Measurements from ENCODE around the gene GPR87. TPM values are rescaled to one million over a fixed set of nuclear protein-coding genes. Genes with fewer than 3 reads are reported as not detected.

Gene GPR87
- total and polyA plus RNA-seq, 3 donors from 2014 or later, result not detected

DNA sequence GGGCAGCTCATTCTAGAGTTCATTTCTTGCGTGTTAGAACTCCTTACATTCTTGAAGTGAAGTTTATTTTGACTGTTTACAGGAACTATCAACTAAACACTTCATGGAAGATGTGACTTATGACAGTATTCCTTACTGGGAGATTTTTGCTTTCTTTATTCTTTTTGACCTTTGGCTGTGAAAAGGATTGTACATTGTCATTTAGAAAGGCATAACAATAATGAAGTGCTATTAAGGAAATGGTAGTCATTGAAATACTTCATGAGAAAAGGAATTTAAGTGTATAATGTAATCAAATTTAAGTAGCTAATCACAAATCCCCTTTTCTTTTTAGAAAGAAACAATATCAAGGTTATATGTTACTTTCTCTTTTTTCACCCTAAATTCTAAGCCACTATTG, 49.6 kb downstream of the GPR87 start:
- Histone ChIP-seq H3K4me3 (no peak overlapping the region), H3K9me3 (no peaks in the 10 kb centered on the region), H3K36me3 (ENCODE audit: low read depth, missing control alignments) (no peaks in the 10 kb centered on the region), H3K27me3 (no peaks in the 10 kb centered on the region), H3K4me1 (no peaks in the 10 kb centered on the region), H3K27ac (no peak overlapping the region)
- 91 to 92% methylated on average over 1 of the region's 1 CpG for WGBS, 2 donors
- intact Hi-C loops (cut with DNase I; ENCODE audit: low total_unique reads), result no loop called here
- no peak for TF ChIP-seq POLR2A (IDR thresholded peaks at IDR 0.05)
- TF ChIP-seq, protein P1, sequence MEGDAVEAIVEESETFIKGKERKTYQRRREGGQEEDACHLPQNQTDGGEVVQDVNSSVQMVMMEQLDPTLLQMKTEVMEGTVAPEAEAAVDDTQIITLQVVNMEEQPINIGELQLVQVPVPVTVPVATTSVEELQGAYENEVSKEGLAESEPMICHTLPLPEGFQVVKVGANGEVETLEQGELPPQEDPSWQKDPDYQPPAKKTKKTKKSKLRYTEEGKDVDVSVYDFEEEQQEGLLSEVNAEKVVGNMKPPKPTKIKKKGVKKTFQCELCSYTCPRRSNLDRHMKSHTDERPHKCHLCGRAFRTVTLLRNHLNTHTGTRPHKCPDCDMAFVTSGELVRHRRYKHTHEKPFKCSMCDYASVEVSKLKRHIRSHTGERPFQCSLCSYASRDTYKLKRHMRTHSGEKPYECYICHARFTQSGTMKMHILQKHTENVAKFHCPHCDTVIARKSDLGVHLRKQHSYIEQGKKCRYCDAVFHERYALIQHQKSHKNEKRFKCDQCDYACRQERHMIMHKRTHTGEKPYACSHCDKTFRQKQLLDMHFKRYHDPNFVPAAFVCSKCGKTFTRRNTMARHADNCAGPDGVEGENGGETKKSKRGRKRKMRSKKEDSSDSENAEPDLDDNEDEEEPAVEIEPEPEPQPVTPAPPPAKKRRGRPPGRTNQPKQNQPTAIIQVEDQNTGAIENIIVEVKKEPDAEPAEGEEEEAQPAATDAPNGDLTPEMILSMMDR (IDR thresholded peaks at IDR 0.05), result no peak
- DNase-seq, result no peak

DNA sequence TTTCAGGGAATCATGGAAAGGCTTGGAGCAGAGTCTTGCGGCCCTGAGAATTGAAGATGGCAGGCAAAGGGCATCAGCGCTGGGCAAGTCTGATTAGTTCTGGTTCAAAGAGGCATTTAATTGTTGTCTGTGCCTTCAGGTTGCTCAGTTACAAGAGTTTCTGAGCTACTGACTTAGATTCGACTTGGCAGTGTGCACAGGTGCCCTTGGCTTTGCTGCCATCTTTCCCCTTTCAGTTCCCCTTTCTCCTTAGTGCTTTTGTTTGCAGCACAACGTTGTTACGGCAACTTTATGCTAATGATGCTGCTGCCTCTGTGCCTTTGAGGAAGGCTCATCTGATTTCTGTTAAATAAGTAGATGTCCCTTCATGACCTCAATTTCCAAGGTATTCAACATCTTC, 50.8 kb downstream of the GPR87 start:
- intact Hi-C loops (cut with DNase I; ENCODE audit: low total_unique reads), result no loop called here
- no peak overlapping the region for H3K4me3 ChIP-seq
- no peaks in the 10 kb centered on the region for H3K9me3 ChIP-seq
- no peak overlapping the region for H3K27ac ChIP-seq
- H3K4me1 ChIP-seq, result no peaks in the 10 kb centered on the region
- H3K36me3 ChIP-seq (ENCODE audit: low read depth, missing control alignments), result no peaks in the 10 kb centered on the region
- TF ChIP-seq, protein P1 (IDR thresholded peaks at IDR 0.05), result no peak
- no peak for TF ChIP-seq POLR2A (IDR thresholded peaks at IDR 0.05)
- 75 to 83% methylated on average over 5 of the region's 5 CpGs for WGBS, 2 donors
- DNase-seq, result no peak
- H3K27me3 ChIP-seq, result no peaks in the 10 kb centered on the region

DNA sequence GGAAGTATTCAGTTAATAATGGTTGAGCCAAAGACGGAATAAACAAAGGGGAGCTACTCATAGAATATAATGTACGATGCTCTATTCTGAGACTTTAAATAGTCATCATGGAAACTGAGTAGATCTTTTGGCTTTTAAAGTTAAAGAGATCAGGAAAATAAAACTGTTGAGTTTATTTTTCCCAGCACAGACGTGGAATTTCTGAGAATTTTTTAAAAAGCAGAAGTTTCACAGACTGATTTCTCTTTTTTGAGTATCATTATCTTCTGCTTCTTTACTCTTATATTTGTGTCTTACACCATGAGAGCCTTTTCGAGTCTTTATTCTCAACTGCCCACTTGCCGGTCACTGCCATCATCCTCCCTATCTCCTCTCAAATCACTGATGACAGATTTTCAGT, 51.5 kb downstream of the GPR87 start:
- intact Hi-C loops (cut with DNase I; ENCODE audit: low total_unique reads), result no loop called here

DNA sequence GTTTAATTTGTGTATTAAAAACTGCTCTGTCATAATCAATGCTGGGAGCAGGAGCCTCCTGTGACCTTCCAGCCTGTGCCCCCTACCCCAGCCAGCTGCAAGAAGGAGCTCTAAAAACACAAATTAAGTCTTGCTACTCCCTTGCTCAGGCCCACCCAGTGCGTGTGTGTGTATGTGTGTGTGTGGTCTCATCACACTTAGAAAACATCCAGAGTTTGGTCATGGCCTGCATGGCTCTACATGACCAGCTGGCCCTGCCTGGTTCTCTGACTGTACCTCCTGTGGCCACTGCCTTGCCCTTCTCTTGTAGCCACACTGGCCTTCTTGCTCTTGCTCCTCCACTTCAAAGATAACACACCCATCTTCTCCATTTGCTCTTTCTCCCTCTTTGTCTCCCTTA, 52.0 kb downstream of the GPR87 start:
- TF ChIP-seq POLR2A (IDR thresholded peaks at IDR 0.05), result no peak
- TF ChIP-seq, protein P1 (IDR thresholded peaks at IDR 0.05), result no peak
- Histone ChIP-seq H3K27me3 (no peaks in the 10 kb centered on the region), H3K36me3 (ENCODE audit: low read depth, missing control alignments) (no peaks in the 10 kb centered on the region), H3K27ac (no peak overlapping the region), H3K4me3 (no peak overlapping the region), H3K9me3 (no peaks in the 10 kb centered on the region), H3K4me1 (no peaks in the 10 kb centered on the region)
- 90 to 100% methylated on average over 1 of the region's 1 CpG for WGBS, 2 donors
- DNase-seq, result no peak
- intact Hi-C loops (cut with DNase I; ENCODE audit: low total_unique reads), result no loop called here

More for the DNA sequence above, 51.5 kb downstream of the GPR87 start:
- Histone ChIP-seq H3K27ac (no peak overlapping the region), H3K9me3 (no peaks in the 10 kb centered on the region), H3K27me3 (no peaks in the 10 kb centered on the region), H3K36me3 (ENCODE audit: low read depth, missing control alignments) (no peaks in the 10 kb centered on the region), H3K4me1 (no peaks in the 10 kb centered on the region), H3K4me3 (no peak overlapping the region)
- 78 to 84% methylated on average over 5 of the region's 5 CpGs for WGBS, 2 donors
- TF ChIP-seq POLR2A (IDR thresholded peaks at IDR 0.05), result no peak
- TF ChIP-seq, protein P1 (IDR thresholded peaks at IDR 0.05), result no peak
- no peak for DNase-seq

DNA sequence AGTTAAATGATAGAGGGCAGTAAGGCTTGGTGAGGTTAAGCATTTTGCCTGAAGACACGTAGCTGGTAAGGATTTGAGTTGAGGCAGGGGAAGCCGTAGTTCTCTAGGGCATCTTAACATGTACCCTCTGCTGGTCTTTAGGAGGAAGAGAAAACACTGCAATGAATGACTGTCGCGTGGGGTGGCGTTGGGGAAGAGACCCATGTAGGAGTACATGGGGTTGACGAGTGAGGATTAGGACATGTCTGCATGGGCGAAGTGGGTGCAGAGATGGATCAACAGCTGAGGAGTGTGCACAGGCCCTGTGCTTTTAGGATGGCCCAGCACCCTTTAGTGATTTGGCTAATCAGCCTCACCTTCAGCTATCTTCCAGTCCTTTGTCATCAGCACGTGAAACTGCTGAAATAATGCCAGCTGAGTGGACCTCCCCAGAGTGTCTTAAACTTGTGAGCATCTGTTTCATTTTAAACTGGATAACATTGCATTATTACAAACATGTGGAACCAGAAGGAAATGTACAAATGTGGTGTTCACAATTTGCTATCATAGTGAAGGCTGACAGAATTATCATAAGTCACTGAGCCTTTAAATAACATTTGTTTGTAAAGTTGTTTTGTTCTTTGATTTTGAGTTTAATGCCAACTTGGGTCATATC, 53.6 kb downstream of the GPR87 start:
- whole genome bisulfite sequencing, 2 donors, result 78 to 91% methylated on average over 8 of the region's 8 CpGs
- no peak for DNase-seq
- Histone ChIP-seq H3K27ac (no peak overlapping the region), H3K36me3 (ENCODE audit: low read depth, missing control alignments) (no peaks in the 10 kb centered on the region), H3K4me3 (no peak overlapping the region), H3K27me3 (no peaks in the 10 kb centered on the region), H3K4me1 (no peaks in the 10 kb centered on the region), H3K9me3 (no peaks in the 10 kb centered on the region)
- intact Hi-C loops (cut with DNase I; ENCODE audit: low total_unique reads), result no loop called here
- TF ChIP-seq, protein P1 (IDR thresholded peaks at IDR 0.05), result no peak
- no peak for TF ChIP-seq POLR2A (IDR thresholded peaks at IDR 0.05)

Measured in testis (tissue), 3 donors.